Measurements from ENCODE around the gene STC2. TPM values are rescaled to one million over a fixed set of nuclear protein-coding genes. Genes with fewer than 3 reads are reported as not detected.

Gene STC2
- total RNA-seq, 1 experiment from 2014 or later, result 57.0 TPM

DNA sequence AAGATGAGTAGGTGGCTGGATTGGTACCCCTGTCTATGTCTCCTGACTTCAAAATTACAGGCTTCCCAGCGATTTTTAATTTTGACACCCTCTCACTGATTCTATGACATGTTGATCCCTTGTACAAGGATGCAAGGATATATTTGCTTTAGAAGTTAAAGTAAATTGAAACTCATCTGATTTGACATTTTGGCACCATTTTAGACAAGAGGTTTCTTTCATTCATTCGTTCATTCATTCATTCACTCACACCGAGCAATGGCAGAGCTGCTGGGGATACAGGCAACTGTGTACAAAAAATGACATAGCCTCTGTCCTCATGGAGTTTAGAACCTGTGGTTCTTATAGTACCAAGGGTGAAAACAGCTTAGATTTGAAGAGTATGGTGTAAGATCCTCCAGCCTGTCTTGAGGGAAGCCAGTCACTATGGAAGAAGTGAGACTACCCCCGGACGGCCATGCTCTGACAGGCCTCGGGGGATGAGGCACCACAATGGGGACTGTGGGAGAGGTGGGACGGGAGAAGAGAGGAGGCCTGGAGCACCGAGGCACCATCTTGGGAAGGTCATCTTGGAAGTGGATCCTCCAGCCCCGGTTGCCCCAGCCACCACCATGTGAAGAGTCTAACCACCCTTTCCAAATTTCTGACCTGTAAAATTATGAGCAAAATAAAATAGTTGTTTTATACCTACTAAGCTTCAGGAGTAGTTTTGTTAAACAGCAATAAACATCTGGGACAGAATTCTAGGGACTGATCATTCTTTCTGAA, 16.2 kb downstream of the STC2 start (continued):
- TF ChIP-seq, protein P1, sequence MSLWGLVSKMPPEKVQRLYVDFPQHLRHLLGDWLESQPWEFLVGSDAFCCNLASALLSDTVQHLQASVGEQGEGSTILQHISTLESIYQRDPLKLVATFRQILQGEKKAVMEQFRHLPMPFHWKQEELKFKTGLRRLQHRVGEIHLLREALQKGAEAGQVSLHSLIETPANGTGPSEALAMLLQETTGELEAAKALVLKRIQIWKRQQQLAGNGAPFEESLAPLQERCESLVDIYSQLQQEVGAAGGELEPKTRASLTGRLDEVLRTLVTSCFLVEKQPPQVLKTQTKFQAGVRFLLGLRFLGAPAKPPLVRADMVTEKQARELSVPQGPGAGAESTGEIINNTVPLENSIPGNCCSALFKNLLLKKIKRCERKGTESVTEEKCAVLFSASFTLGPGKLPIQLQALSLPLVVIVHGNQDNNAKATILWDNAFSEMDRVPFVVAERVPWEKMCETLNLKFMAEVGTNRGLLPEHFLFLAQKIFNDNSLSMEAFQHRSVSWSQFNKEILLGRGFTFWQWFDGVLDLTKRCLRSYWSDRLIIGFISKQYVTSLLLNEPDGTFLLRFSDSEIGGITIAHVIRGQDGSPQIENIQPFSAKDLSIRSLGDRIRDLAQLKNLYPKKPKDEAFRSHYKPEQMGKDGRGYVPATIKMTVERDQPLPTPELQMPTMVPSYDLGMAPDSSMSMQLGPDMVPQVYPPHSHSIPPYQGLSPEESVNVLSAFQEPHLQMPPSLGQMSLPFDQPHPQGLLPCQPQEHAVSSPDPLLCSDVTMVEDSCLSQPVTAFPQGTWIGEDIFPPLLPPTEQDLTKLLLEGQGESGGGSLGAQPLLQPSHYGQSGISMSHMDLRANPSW (CRISPR knock-in tag; conservative IDR thresholded peaks at IDR 0.05; ENCODE audit: low read depth), result no peak
- no peak for TF ChIP-seq NR3C1 (CRISPR knock-in tag; conservative IDR thresholded peaks at IDR 0.05; ENCODE audit: low read depth)

DNA sequence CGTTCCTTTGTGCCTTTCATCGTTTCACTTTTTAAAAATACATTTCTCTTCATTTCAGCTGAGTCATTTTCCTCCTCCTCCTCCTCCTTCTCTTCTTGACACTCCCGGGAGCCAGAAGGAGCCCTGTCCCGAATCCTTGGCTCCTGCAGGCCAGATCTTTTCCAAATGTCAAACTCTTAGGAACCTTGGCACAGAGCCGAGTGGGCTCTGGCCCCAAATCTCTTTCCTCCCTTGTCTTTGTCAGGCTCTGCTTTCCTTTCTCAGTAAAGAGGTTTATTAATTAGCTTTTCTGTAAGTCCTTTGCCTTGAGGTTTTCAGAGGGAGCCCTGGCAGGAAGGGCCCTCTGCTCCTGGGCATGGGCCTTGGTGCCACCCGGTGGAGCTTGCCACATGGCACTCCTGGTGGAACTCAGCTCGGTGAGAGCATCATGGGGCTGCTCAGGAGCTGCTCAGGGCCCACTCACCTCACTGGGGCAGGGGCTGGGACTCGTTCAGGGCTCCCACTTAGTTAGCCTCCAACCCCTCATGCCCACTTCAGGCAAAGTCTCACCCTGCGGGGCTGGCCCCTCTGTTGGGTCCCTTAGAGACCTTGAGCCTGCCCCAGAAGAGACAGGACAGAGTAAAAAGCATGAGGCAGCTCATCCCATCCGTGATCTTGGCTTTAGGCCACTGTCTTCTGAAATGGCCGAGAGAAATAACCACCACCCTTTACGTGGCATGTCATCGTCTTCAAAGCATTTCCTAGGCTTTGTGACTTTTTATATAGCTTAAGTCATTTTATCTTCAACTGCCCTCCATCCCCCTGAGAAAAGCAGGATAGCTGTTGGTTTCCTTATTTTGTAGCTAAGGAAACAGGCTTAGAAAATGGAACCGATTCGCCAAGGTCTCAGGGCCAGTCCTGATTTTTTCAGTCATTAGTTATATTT, 17.1 kb downstream of the STC2 start:
- Mint-ChIP-seq H3K4me1 (peaks cover 22% of the 10 kb centered on the region), H3K27me3 (ENCODE audit: low read depth) (peaks cover 53% of the 10 kb centered on the region), H3K36me3 (peaks cover 12% of the 10 kb centered on the region), H3K4me3 (no peak overlapping the region), H3K9me3 (peaks cover 28% of the 10 kb centered on the region), H3K27ac (no peak overlapping the region)
- DNase-seq (ENCODE audit: low spot score) (no peak), ATAC-seq (no peak)
- ChIA-PET CTCF (interaction anchor here (1.0 to 6.5 kb wide), 4 partner anchors 10 to 21 kb away, joined by 3 to 37 read pairs (median 6); no protein-coding TSS in a partner anchor), POLR2A (interaction anchor here (1.0 kb wide), 1 partner anchor 17 kb away, joined by 3 read pairs; no protein-coding TSS in a partner anchor)
- TF ChIP-seq, protein P2, sequence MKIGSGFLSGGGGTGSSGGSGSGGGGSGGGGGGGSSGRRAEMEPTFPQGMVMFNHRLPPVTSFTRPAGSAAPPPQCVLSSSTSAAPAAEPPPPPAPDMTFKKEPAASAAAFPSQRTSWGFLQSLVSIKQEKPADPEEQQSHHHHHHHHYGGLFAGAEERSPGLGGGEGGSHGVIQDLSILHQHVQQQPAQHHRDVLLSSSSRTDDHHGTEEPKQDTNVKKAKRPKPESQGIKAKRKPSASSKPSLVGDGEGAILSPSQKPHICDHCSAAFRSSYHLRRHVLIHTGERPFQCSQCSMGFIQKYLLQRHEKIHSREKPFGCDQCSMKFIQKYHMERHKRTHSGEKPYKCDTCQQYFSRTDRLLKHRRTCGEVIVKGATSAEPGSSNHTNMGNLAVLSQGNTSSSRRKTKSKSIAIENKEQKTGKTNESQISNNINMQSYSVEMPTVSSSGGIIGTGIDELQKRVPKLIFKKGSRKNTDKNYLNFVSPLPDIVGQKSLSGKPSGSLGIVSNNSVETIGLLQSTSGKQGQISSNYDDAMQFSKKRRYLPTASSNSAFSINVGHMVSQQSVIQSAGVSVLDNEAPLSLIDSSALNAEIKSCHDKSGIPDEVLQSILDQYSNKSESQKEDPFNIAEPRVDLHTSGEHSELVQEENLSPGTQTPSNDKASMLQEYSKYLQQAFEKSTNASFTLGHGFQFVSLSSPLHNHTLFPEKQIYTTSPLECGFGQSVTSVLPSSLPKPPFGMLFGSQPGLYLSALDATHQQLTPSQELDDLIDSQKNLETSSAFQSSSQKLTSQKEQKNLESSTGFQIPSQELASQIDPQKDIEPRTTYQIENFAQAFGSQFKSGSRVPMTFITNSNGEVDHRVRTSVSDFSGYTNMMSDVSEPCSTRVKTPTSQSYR (CRISPR knock-in tag; IDR thresholded peaks at IDR 0.05), result no peak
- no peak for TF ChIP-seq GRHL2 (CRISPR knock-in tag; IDR thresholded peaks at IDR 0.05; ENCODE audit: insufficient replicate concordance, severe bottlenecking)
- TF ChIP-seq, protein P3, sequence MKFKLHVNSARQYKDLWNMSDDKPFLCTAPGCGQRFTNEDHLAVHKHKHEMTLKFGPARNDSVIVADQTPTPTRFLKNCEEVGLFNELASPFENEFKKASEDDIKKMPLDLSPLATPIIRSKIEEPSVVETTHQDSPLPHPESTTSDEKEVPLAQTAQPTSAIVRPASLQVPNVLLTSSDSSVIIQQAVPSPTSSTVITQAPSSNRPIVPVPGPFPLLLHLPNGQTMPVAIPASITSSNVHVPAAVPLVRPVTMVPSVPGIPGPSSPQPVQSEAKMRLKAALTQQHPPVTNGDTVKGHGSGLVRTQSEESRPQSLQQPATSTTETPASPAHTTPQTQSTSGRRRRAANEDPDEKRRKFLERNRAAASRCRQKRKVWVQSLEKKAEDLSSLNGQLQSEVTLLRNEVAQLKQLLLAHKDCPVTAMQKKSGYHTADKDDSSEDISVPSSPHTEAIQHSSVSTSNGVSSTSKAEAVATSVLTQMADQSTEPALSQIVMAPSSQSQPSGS (CRISPR knock-in tag; IDR thresholded peaks at IDR 0.05; ENCODE audit: borderline replicate concordance, low read depth), result no peak
- no peak for TF ChIP-seq HMGA2 (CRISPR knock-in tag; IDR thresholded peaks at IDR 0.05)
- TF ChIP-seq, protein P4, sequence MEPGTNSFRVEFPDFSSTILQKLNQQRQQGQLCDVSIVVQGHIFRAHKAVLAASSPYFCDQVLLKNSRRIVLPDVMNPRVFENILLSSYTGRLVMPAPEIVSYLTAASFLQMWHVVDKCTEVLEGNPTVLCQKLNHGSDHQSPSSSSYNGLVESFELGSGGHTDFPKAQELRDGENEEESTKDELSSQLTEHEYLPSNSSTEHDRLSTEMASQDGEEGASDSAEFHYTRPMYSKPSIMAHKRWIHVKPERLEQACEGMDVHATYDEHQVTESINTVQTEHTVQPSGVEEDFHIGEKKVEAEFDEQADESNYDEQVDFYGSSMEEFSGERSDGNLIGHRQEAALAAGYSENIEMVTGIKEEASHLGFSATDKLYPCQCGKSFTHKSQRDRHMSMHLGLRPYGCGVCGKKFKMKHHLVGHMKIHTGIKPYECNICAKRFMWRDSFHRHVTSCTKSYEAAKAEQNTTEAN (CRISPR knock-in tag; IDR thresholded peaks at IDR 0.05), result no peak
- TF ChIP-seq CTCF (IDR thresholded peaks at IDR 0.05), result no peak
- no peak for TF ChIP-seq ETV6 (CRISPR knock-in tag; IDR thresholded peaks at IDR 0.05)
- no peak for TF ChIP-seq MYBL2 (CRISPR knock-in tag; IDR thresholded peaks at IDR 0.05)
- no peak for TF ChIP-seq EMX1 (CRISPR knock-in tag; IDR thresholded peaks at IDR 0.05)
- no peak for TF ChIP-seq ZNF263 (CRISPR knock-in tag; IDR thresholded peaks at IDR 0.05; ENCODE audit: low read depth)
- TF ChIP-seq FOXK1 (CRISPR knock-in tag; IDR thresholded peaks at IDR 0.05), result no peak

All from WTC11 (cell line).